Panc1 (cell line): Measurements from ENCODE around the gene POFUT2. TPM values are rescaled to one million over a fixed set of nuclear protein-coding genes. Genes with fewer than 3 reads are reported as not detected.
A peak's percentile ranks its signal among the peaks of the same experiment; 100 is the strongest.

ENCODE experiments used
- ATAC-seq: fragments of 200-7000 bp; cut with Tn5 transposase; 2 replicates; pipeline ENCODE4 v1.9.1; 2020; ENCODE audit warnings: mild to moderate bottlenecking, moderate library complexity
- BruUV-seq: library from RNA; stranded (reverse); fragments of 400-500 nt; replicated peaks from 2 replicates; lab custom pipeline; 2021; lab: Mats Ljungman, UMichigan
- CTCF ChIA-PET: fragments of 300-600 bp; sonication (Branson Sonifier 250); formaldehyde crosslinking; loops from one replicate; lab custom pipeline; 2022; ENCODE audit warnings: antibody characterized with exemption; lab: Charles Lee
- POLR2A ChIA-PET: fragments of 300-600 bp; sonication (Branson Sonifier 250); formaldehyde crosslinking; loops from one replicate; lab custom pipeline; 2022; ENCODE audit warnings: antibody characterized with exemption; lab: Charles Lee
- DNase-seq: peaks from one replicate; pipeline ENCODE4 v3.0.0-alpha.2; 2010; ENCODE audit warnings: low read depth, low spot score
- H3K27ac ChIP-seq: 2 replicates; pipeline ENCODE4 v1.5.1; 2011; ENCODE audit warnings: mild to moderate bottlenecking, low read length, inconsistent platforms
- H3K27me3 ChIP-seq: fragments of 200-500 bp; sonication (Bioruptor generic); 2 replicates; pipeline ENCODE4 v1.6.0; 2014; ENCODE audit warnings: low read length, inconsistent platforms; ENCODE audit not compliant: control insufficient read depth, insufficient read depth
- H3K36me3 ChIP-seq: fragments of 200-500 bp; sonication (Bioruptor generic); 2 replicates; pipeline ENCODE4 v1.5.1; 2014; ENCODE audit warnings: inconsistent platforms, mild to moderate bottlenecking, low read length, moderate library complexity; ENCODE audit not compliant: control insufficient read depth, insufficient read depth
- H3K4me1 ChIP-seq: 2 replicates; pipeline ENCODE4 v1.5.1; 2011; ENCODE audit warnings: inconsistent platforms, mild to moderate bottlenecking, low read length, moderate library complexity; ENCODE audit not compliant: control insufficient read depth, insufficient read depth
- H3K4me3 ChIP-seq, 2 experiments: 2 replicates each; pipeline ENCODE4 v1.5.1; 2011 to 2012; ENCODE audit warnings: low read depth in 2 of 2, low read length in 2 of 2, mild to moderate bottlenecking in 2 of 2, inconsistent platforms in 1 of 2, moderate library complexity in 1 of 2
- H3K9me3 ChIP-seq: fragments of 200-500 bp; sonication (Bioruptor generic); 2 replicates; pipeline ENCODE4 v1.5.1; 2014; ENCODE audit warnings: low read depth, mild to moderate bottlenecking, inconsistent platforms, low read length, moderate library complexity; ENCODE audit not compliant: control insufficient read depth, insufficient read depth
- CTCF ChIP-seq: fragments of 450-650 bp; IDR thresholded peaks from 2 replicates; pipeline ENCODE4 v1.5.1; 2017; ENCODE audit warnings: mild to moderate bottlenecking
- POLR2AphosphoS5 ChIP-seq: IDR thresholded peaks from 2 replicates; pipeline ENCODE4 v1.6.1; 2012; ENCODE audit warnings: mild to moderate bottlenecking, low read depth, low read length, moderate library complexity
- SIN3A ChIP-seq: IDR thresholded peaks from 2 replicates; pipeline ENCODE4 v1.6.1; 2012; ENCODE audit warnings: low read depth, mild to moderate bottlenecking, low read length, moderate library complexity, borderline replicate concordance; ENCODE audit not compliant: insufficient read depth
- TCF7L2 ChIP-seq: IDR thresholded peaks from 2 replicates; pipeline ENCODE4 v1.6.1; 2011; ENCODE audit warnings: mild to moderate bottlenecking, low read depth, low read length, inconsistent platforms
- in situ Hi-C: cut with HindIII; loops from 2 replicates; pipeline ENCODE4 v1.10.0; 2016; ENCODE audit warnings: low sequenced_read_pairs, low pct_unique_long_range_greater_than_20kb
- intact Hi-C: fragments of 100-400 bp; cut with micrococcal nuclease; formaldehyde crosslinking; loops from one replicate; pipeline ENCODE4 v1.10.0; 2022; ENCODE audit not compliant: unreplicated experiment
- total RNA-seq: library from RNA; stranded (reverse); gene quantifications from one replicate; pipeline ENCODE4 v1.2.1, GENCODE V29; 2021; ENCODE audit not compliant: unreplicated experiment
- TF ChIP-seq, protein P1 (sequence below), 2 experiments: IDR thresholded peaks; 2 replicates each; pipeline ENCODE4 v1.6.1; 2011 to 2012; ENCODE audit warnings: low read depth in 2 of 2, control low read depth in 1 of 2, low read length in 1 of 2, mild to moderate bottlenecking in 1 of 2, moderate library complexity in 1 of 2; ENCODE audit not compliant: insufficient read depth in 1 of 2

POFUT2 gene
- total RNA-seq, 1 experiment from 2014 or later = 59.6 TPM

GRCh38 chr21:45292399-45293219, 4.9 kb upstream of the POFUT2 start:
- POLR2A ChIA-PET = interaction anchor here (0.6 kb wide), 1 partner anchor 30 kb away, joined by 13 read pairs; no protein-coding TSS in a partner anchor
- no TSS peak for BruUV-seq
- in situ Hi-C loops = no loop called here

More at GRCh38 chr21:45292399-45293219, 4.9 kb upstream of the POFUT2 start:
- H3K27ac ChIP-seq = peak overlapping the region; percentile 95
- H3K9me3 ChIP-seq = no peaks in the 10 kb centered on the region; the same call in 1 of the 2 replicates
- H3K4me3 ChIP-seq = no peak overlapping the region
- DNase-seq (no peak), ATAC-seq (peak; percentile 75)
- H3K36me3 ChIP-seq = no peaks in the 10 kb centered on the region; the same call in 1 of the 2 replicates
- H3K4me1 ChIP-seq = peaks cover 59% of the 10 kb centered on the region
- intact Hi-C loops = loop anchor here (5.0 kb wide), 1 partner anchor 120 kb away; no protein-coding TSS in a partner anchor
- CTCF ChIA-PET = interaction anchor here (0.5 to 1.3 kb wide), 4 partner anchors 16 to 342 kb away, joined by 3 to 5 read pairs (median 4); no protein-coding TSS in a partner anchor
- no peaks in the 10 kb centered on the region for H3K27me3 ChIP-seq
- TF ChIP-seq CTCF (peak; percentile 95), TCF7L2 (no peak), POLR2AphosphoS5 (peak; percentile 60; the same call in 1 of the 2 replicates), SIN3A (no peak)
- TF ChIP-seq, protein P1, sequence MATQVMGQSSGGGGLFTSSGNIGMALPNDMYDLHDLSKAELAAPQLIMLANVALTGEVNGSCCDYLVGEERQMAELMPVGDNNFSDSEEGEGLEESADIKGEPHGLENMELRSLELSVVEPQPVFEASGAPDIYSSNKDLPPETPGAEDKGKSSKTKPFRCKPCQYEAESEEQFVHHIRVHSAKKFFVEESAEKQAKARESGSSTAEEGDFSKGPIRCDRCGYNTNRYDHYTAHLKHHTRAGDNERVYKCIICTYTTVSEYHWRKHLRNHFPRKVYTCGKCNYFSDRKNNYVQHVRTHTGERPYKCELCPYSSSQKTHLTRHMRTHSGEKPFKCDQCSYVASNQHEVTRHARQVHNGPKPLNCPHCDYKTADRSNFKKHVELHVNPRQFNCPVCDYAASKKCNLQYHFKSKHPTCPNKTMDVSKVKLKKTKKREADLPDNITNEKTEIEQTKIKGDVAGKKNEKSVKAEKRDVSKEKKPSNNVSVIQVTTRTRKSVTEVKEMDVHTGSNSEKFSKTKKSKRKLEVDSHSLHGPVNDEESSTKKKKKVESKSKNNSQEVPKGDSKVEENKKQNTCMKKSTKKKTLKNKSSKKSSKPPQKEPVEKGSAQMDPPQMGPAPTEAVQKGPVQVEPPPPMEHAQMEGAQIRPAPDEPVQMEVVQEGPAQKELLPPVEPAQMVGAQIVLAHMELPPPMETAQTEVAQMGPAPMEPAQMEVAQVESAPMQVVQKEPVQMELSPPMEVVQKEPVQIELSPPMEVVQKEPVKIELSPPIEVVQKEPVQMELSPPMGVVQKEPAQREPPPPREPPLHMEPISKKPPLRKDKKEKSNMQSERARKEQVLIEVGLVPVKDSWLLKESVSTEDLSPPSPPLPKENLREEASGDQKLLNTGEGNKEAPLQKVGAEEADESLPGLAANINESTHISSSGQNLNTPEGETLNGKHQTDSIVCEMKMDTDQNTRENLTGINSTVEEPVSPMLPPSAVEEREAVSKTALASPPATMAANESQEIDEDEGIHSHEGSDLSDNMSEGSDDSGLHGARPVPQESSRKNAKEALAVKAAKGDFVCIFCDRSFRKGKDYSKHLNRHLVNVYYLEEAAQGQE (IDR thresholded peaks at IDR 0.05; ENCODE audit: insufficient read depth in 1 of 2, low read depth in 2 of 2, low read length in 1 of 2) = no peak
